Suppressor macrophage treated with lipopolysaccharide for 4 hours (primary cell): ENCODE data around the gene LRRC18.

Experiments
- DNase-seq: peaks from one replicate; pipeline ENCODE4 v3.0.0-alpha.2; 2020

Gene LRRC18

DNA sequence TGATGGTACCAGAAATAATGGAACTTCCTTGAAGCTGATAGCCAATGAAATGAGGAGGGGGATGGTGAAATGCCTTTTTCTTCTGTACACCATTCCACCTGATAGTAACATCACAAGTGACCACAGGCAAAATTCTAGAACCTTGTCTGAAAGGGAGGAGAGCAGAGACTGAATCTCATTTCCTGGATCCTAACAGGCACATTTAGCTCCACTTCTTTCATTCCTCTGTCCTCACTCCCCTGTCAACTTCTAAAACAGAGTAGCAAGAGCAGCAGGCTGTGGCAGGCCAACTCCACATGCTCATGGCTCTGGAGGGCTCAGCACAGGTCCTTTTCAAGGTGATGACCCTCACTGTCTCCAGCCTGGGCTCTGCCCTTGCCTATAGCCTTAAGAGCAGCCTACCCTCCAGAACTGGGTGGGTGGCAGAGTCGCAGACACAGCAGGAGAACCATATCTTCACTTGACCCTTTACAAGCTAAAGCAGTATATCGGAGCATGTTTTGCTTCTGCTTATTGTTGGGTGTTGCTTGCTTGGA is at the start of gene LRRC18:
TSS of gene LRRC18 (minus strand) at position 51 of the 536 bp plus-strand sequence. CDS start 25,685 bp downstream, outside the sequence.
- no peak for DNase-seq

DNA sequence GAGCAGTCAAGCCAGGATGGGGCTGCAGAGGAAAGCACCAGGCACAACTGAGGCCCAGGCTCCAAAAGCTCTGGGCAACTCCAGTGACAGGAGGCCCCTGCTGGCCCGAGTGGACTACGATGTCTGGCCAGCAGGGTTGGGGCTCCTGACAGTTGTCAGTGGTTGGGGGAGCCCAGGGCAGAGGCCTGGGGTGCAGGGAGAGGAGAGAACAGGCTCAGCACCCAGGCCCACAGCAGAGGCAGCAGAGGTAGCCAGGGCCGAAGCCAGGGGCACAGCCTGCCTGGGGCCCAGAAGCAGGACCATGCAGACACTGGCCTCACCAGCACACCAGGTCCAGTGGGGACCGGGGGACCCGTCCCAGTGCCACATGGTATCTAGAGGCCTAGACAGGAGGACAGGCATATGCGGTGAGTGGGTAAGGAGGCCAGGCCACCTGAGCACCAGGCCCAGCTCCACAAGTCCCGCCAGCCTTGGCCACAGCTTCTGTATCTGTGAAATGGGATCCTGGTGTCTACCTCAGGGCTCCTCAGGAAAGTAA is 46.0 kb upstream of the LRRC18 start:
- DNase-seq: no peak

GRCh38 chr10:48983648-48984351 is 44.2 kb upstream of the LRRC18 start:
- no peak for DNase-seq

GRCh38 chr10:48982584-48982983 is 42.9 kb upstream of the LRRC18 start:
- DNase-seq: no peak

DNA sequence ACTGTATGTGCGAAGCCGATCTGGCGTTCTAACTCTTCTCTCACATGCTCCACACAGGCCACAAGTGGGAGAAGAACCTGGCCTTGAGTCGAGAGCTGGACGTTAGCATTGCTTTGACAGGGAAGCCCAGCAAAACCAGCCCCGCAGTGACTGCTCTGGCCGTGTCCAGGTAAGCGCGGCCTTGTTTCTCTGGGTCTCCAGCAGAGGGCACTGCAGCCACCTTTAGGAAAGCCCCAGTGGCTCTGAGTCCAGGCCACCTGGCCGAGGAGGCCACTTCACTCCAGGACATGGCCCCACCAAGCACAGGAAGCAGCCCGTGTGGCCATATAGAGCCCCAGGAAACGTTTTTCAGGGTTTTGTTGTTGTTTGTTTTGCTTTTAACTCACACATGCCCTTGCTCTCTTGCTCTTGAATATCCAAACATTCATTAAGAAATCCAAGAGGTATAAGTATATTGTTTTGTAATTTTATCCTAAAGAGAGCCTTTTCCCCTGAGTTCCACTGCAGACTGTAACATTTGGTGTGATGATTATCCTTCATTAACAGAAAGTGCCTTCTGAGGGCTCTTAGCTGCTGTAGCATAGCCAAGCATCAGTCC is 41.8 kb upstream of the LRRC18 start:
- peak; percentile 46 for DNase-seq

DNA sequence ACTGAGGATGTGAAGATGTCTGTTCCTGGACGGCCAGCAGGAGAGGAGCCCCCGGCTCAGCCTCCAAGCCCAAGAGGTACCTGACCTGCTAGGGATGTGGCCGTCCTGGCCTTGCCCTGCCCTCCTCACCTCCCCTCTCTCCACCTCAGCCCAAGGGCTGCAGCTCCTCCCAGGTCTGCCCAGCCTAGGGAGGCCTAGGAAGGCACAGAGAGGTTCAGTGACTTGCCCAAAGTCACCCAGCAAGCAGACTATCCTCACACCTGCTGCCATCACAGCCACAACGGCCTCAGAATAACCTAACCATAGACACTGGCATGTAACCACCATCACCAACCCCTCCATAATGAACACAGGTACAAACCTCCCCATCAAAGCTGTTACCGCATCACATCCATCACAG is 38.7 kb upstream of the LRRC18 start:
- no peak for DNase-seq

GRCh38 chr10:48976196-48976595 is 36.6 kb upstream of the LRRC18 start:
- peak; percentile 35 for DNase-seq

DNA sequence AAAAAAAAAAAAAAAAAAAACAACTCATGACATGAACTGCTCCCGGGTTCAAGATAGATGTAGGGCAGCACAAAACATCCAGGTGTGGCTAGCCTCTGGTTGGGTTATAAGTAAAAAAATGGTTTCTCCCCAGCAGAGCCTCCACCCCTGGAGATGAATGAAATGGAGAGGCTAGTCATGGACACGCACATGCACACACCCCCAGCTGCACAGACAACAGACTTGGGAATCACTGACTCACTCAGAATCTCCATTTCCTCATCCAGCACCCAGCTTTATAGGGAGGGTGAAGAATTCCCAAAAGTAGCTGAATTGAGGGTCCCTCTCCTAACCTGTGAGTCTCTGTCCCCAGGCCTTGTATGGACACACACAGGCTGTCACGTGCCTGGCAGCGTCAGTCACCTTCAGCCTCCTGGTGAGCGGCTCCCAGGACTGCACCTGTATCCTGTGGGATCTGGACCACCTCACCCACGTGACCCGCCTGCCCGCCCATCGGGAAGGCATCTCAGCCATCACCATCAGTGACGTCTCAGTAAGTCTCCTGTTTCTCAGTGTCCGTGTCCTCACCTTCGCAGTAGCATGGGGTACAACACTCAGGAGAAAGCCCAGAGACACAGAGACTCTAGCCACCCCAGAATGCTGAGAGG is 35.0 kb upstream of the LRRC18 start:
- no peak for DNase-seq

DNA sequence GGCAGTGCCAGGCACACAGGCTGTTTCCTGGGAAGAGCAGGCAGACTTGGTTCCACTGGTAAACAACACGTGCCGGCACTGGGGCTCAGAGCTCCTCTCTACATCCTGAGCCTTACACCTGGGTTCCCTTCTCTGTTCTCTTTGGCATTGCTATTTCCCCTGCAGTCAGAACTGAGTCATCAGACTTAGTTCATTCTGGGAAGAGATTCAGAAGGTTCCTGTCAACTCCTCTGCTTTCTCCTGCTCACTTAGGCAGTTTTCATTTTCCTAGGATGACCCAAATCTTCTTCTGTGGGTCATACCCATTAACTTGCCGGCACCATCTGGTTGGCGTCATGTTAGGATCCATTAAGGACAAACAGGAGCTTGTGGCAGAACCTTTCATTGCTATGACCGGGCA is 33.4 kb upstream of the LRRC18 start:
- DNase-seq: no peak

GRCh38 chr10:48970654-48971053 is 31.0 kb upstream of the LRRC18 start:
- no peak for DNase-seq

DNA sequence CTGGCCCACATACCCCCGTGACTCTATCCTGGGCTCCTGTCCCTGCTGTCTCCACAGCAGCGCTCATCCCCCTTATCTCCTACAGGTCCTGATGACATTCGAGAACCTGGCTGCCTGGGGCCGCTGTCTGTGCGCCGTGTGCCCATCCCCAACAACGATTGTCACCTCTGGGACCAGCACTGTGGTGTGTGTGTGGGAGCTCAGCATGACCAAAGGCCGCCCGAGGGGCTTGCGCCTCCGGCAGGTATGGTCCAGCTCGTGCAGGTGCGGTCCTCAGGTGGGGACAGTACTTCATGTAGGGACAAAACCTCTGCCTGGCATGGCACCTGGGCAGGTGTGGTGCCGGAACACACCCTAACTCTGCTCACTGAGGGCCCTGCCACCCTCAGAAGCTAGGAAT is 30.4 kb upstream of the LRRC18 start:
- no peak for DNase-seq

DNA sequence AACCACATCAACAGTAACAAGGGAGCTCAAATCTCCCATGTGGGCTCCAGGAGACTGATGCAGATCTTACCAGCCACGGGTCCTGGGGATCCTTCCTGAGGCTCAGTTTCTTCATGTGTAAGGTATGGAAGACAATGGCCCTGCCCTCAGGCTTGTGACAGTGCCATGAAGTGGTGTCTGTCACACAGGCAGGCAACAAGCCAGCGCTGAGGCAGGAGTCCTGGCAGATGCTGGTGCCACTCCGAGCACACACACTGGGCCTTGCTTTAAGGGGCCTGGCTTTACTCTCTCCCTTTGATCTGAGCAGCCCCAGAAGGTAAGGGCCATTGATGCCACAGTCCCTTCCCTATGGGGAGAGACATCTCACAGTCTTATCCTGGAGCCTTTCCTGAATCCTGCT is 28.4 kb upstream of the LRRC18 start:
- no peak for DNase-seq

DNA sequence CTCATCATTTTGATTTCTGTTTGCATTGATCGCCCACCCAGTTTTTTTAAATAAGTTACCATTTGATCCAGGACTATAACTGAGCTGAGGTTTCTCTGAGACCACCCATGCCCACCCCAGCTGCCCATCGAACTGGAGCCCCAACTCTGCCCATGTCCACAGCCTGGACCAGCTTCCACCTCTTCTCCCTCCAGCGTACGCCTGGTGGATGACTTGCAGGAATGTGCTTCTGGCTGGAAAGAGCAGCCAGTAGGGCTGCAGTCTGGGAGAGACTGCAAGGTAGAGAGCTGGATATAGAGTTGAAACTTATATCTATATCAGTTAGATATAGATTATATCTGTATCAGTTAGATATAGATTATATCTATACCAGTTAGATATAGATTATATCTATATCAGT is 25.8 kb upstream of the LRRC18 start:
- DNase-seq: no peak

DNA sequence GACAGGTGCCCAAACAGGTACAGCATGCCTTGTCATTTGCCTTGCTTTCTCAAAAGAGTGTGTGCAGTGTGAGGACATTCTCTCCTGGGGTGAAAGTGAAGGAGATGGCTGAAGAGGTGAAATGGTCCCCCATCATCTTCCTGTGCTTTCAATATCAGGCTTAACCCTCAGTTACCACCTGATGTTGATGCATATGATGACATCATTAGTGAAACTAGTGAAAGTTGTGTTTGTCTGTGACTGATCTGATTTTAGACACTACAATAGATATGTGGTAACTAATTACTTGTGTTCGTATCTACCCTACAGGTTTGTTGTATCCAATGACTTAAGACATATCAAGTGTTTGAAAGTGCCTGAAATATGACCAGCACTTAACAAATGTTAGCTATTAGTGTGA is 24.4 kb upstream of the LRRC18 start:
- DNase-seq: no peak

DNA sequence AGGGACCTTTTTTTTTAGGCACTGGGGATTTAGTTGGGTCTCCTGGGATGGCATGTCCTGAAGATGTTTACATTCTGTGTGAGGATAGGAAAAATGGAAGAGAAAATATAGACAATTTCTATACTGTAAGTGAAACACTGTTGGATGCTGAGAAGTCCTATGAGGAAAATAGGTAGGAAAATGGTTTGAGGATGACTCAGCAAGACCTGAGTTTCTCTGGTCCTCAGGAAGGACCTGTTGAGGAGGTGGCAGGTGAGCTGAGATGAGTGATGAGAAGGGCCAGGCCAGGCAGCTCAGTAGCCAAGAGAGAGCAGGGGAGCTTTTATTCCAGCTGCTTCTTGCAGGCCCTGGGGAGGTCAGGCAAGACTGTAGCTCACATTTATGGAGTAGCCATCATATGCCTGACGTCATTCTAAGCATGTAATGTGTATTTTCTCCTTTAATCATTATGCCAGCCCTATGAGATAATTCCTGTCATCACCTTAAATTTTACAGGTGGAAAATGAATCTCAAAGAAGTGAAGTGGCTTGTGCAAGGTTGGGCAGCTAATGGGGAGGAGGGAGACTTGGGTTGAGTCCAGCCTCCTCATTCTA is 19.1 kb upstream of the LRRC18 start:
- DNase-seq: no peak

GRCh38 chr10:48957361-48958151 is 17.9 kb upstream of the LRRC18 start:
- no peak for DNase-seq

GRCh38 chr10:48951707-48952106 is 12.1 kb upstream of the LRRC18 start:
- no peak for DNase-seq

DNA sequence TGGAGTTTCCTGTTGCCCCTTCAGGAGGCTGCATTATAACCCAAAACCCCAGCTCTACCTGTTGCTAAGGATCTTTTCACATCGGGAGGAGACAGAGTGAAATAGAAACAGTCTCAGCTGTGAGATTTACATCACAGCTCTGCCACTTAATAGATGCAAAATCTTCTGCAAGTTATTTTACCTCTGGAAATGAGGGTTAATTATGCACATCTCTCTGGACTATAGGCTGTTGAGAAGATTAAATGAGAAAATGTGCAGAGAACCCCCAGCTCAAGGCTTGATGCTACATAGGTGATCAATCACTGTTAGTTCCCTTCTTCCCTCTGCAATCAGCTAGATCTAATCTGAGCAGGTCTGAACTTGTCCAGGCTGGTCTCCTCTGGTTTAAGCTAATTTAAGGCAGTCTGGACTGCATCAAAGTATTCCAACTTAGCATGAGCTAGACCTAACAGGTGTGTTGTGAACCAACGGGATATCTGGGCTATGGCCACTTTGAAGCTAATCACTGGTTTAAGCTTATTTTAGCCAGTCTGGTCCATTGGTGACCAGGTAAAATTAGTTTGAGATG is 8.9 kb upstream of the LRRC18 start:
- DNase-seq: no peak

- no peak for DNase-seq
Observed at GRCh38 chr10:48947690-48948469, 8.2 kb upstream of the LRRC18 start.

- no peak for DNase-seq
Observed at GRCh38 chr10:48946891-48947500, 7.4 kb upstream of the LRRC18 start.

GRCh38 chr10:48946332-48946731 is 6.7 kb upstream of the LRRC18 start:
- no peak for DNase-seq
